OCI-LY7 (cell line): ENCODE data around the gene CCDC3.

Source experiments
- CTCF ChIP-seq: fragments of 200-600 bp; sonication (generic); conservative IDR thresholded peaks from 2 replicates; pipeline ENCODE4 v1.5.1; 2014; ENCODE audit warnings: mild to moderate bottlenecking, antibody characterized with exemption, low read length, moderate library complexity, mixed read lengths
- EZH2phosphoT487 ChIP-seq: fragments of 200-600 bp; sonication (generic); IDR thresholded peaks from 2 replicates; pipeline ENCODE4 v1.6.1; 2018; ENCODE audit warnings: low read depth, borderline replicate concordance, mild to moderate bottlenecking, mixed run types, antibody characterized with exemption, low read length, moderate library complexity, mixed read lengths

DNA sequence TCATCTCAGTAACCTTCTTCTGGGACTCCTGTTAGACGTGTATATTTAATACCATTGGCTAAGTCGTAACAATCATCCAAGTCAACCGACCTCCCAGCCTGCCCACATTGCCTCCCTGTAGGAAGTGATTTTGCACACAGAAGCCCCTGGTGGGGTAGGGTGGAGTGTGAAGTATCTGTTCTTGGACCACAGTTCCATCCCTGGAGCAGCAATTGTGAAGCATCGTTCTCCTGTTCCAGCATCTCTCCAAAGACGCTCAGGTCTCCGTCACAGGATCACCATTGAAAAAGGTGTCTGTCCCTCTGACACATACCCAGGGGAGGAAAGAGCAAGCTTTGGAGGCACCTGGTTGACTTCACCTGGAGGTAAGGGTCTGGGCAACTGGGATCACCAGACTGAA lies 72.9 kb downstream of the CCDC3 start:
- TF ChIP-seq CTCF (no peak), EZH2phosphoT487 (no peak)
